HepG2 (cell line): ENCODE data around the gene HSPB9. TPM values are rescaled to one million over a fixed set of nuclear protein-coding genes. Genes with fewer than 3 reads are reported as not detected.

Experiments used
- AHR ChIP-seq: IDR thresholded peaks from 2 replicates; pipeline ENCODE4 v1.6.1; 2018; ENCODE audit warnings: missing genetic modification reagents, missing compliant biosample characterization
- ATF3 ChIP-seq: sonication (generic); formaldehyde crosslinking; IDR thresholded peaks from 2 replicates; pipeline ENCODE4 v1.4.0; 2020; ENCODE audit warnings: missing genetic modification reagents
- CCDC6 ChIP-seq: sonication (generic); formaldehyde crosslinking; IDR thresholded peaks from 2 replicates; pipeline ENCODE4 v1.8.1; 2022; ENCODE audit warnings: mild to moderate bottlenecking, missing genetic modification reagents, moderate library complexity
- HDAC2 ChIP-seq: sonication (generic); formaldehyde crosslinking; IDR thresholded peaks from 2 replicates; pipeline ENCODE4 v1.4.0; 2020; ENCODE audit warnings: missing genetic modification reagents
- HNRNPUL1 ChIP-seq: fragments of 200-400 bp; formaldehyde crosslinking; IDR thresholded peaks from 2 replicates; pipeline ENCODE4 v1.6.1; 2017; ENCODE audit warnings: low read depth, mild to moderate bottlenecking, low read length, moderate library complexity
- IRF2 ChIP-seq: IDR thresholded peaks from 2 replicates; pipeline ENCODE4 v1.6.1; 2018; ENCODE audit warnings: missing genetic modification reagents, missing compliant biosample characterization
- JUN ChIP-seq: sonication (generic); formaldehyde crosslinking; IDR thresholded peaks from 2 replicates; pipeline ENCODE4 v1.4.0; 2020; ENCODE audit warnings: mild to moderate bottlenecking, missing genetic modification reagents
- JUNB ChIP-seq: sonication (generic); formaldehyde crosslinking; IDR thresholded peaks from 2 replicates; pipeline ENCODE4 v1.8.0; 2022; ENCODE audit warnings: missing genetic modification reagents, mild to moderate bottlenecking, borderline replicate concordance
- MEIS1 ChIP-seq: sonication (generic); formaldehyde crosslinking; IDR thresholded peaks from 2 replicates; pipeline ENCODE4 v1.9.0; 2021; ENCODE audit warnings: mild to moderate bottlenecking, missing genetic modification reagents, moderate library complexity, borderline replicate concordance
- MTA1 ChIP-seq: sonication (generic); formaldehyde crosslinking; IDR thresholded peaks from 2 replicates; pipeline ENCODE4 v1.4.0; 2020; ENCODE audit warnings: missing genetic modification reagents, mild to moderate bottlenecking, borderline replicate concordance
- PLSCR1 ChIP-seq: sonication (generic); formaldehyde crosslinking; IDR thresholded peaks from 2 replicates; pipeline ENCODE4 v1.5.0; 2020; ENCODE audit warnings: missing genetic modification reagents, mild to moderate bottlenecking, borderline replicate concordance
- RFX3 ChIP-seq: IDR thresholded peaks from 2 replicates; pipeline ENCODE4 v1.6.1; 2016; ENCODE audit warnings: missing biosample characterization, missing genetic modification reagents
- TEAD2 ChIP-seq: sonication (generic); formaldehyde crosslinking; IDR thresholded peaks from 2 replicates; pipeline ENCODE4 v1.9.0; 2021; ENCODE audit warnings: missing genetic modification reagents
- TFDP1 ChIP-seq: IDR thresholded peaks from 2 replicates; pipeline ENCODE4 v1.6.1; 2016; ENCODE audit warnings: missing compliant biosample characterization, missing genetic modification reagents, borderline replicate concordance
- TIGD3 ChIP-seq: sonication (generic); formaldehyde crosslinking; IDR thresholded peaks from 2 replicates; pipeline ENCODE4 v1.5.1; 2020; ENCODE audit warnings: mild to moderate bottlenecking, missing genetic modification reagents, borderline replicate concordance
- YEATS4 ChIP-seq: sonication (generic); formaldehyde crosslinking; IDR thresholded peaks from 2 replicates; pipeline ENCODE4 v1.4.0; 2020; ENCODE audit warnings: missing genetic modification reagents, borderline replicate concordance
- ZBTB1 ChIP-seq: sonication (generic); formaldehyde crosslinking; IDR thresholded peaks from 2 replicates; pipeline ENCODE4 v1.4.0; 2020; ENCODE audit warnings: missing genetic modification reagents, borderline replicate concordance
- ZGPAT ChIP-seq: IDR thresholded peaks from 2 replicates; pipeline ENCODE4 v1.6.1; 2016; ENCODE audit warnings: mild to moderate bottlenecking
- ZNF337 ChIP-seq: sonication (generic); formaldehyde crosslinking; IDR thresholded peaks from 2 replicates; pipeline ENCODE4 v1.5.1; 2020; ENCODE audit warnings: missing genetic modification reagents, low read depth, mild to moderate bottlenecking, borderline replicate concordance
- ZNF432 ChIP-seq: sonication (generic); formaldehyde crosslinking; IDR thresholded peaks from 2 replicates; pipeline ENCODE4 v1.5.0; 2020; ENCODE audit warnings: missing genetic modification reagents, mild to moderate bottlenecking, borderline replicate concordance
- ZNF496 ChIP-seq: sonication (generic); formaldehyde crosslinking; IDR thresholded peaks from 2 replicates; pipeline ENCODE4 v1.8.1; 2023; ENCODE audit warnings: mild to moderate bottlenecking, moderate library complexity, missing genetic modification reagents; ENCODE audit not compliant: insufficient replicate concordance
- ZNF816 ChIP-seq: sonication (generic); formaldehyde crosslinking; IDR thresholded peaks from 2 replicates; pipeline ENCODE4 v1.8.0; 2022; ENCODE audit warnings: missing genetic modification reagents, mild to moderate bottlenecking, borderline replicate concordance
- ZNF879 ChIP-seq: sonication (generic); formaldehyde crosslinking; IDR thresholded peaks from 2 replicates; pipeline ENCODE4 v1.8.1; 2023; ENCODE audit warnings: missing genetic modification reagents
- ZSCAN21 ChIP-seq: sonication (generic); formaldehyde crosslinking; IDR thresholded peaks from 2 replicates; pipeline ENCODE4 v1.8.0; 2022; ENCODE audit warnings: mild to moderate bottlenecking, missing genetic modification reagents, moderate library complexity, borderline replicate concordance
- polyA plus RNA-seq, 8 experiments: library from polyadenylated mRNA; depleted of rRNA in 3 of 8; stranded (reverse) in 7 of 8; unstranded in 1 of 8; fragments of >200 nt; fragmentation: Illumina TruSeq in 4 of 8; extraction: Trizol in 4 of 8; gene quantifications; 2 replicates each; pipeline versions ENCODE4 v1.2.1 to v1.2.3, GENCODE V29; 2011 to 2016; ENCODE audit warnings: low read depth in 4 of 8, missing spikeins in 1 of 8, mixed read lengths in 1 of 8; ENCODE audit not compliant: insufficient read depth in 1 of 8
- total RNA-seq, 5 experiments: library from RNA; depleted of rRNA; stranded (reverse); fragments of >200 nt; fragmentation: Illumina TruSeq; extraction: Trizol; gene quantifications; 2 replicates each; pipeline ENCODE4 v1.2.3, GENCODE V29; 2016; ENCODE audit warnings: low read depth in 1 of 5

HSPB9 gene
- total and polyA plus RNA-seq, 2 of the 13 experiments (the other 11 are each of a cell fraction or from before 2014, with no cell fraction given): 0.05 to 0.24 TPM

- TF ChIP-seq ATF3 (CRISPR knock-in tag) (0 out of 2 replicates have a peak, but pooled peaks have one; percentile 31), CCDC6 (CRISPR knock-in tag) (no peak), JUNB (CRISPR knock-in tag) (no peak), TIGD3 (CRISPR knock-in tag) (no peak), HNRNPUL1 (no peak), PLSCR1 (no peak), ZNF432 (no peak), ZGPAT (CRISPR knock-in tag) (peak; percentile 55; the same call in 1 of the 2 replicates), IRF2 (CRISPR knock-in tag) (peak; percentile 91), JUN (CRISPR knock-in tag) (no peak), ZNF816 (no peak), HDAC2 (CRISPR knock-in tag) (no peak; the same call in 1 of the 2 replicates), MEIS1 (CRISPR knock-in tag) (peak; percentile 28; the same call in 1 of the 2 replicates), YEATS4 (CRISPR knock-in tag) (peak; percentile 86), RFX3 (CRISPR knock-in tag) (no peak), ZBTB1 (CRISPR knock-in tag) (no peak), TEAD2 (CRISPR knock-in tag) (no peak), MTA1 (CRISPR knock-in tag) (no peak), ZNF337 (no peak), ZNF879 (CRISPR knock-in tag) (no peak), ZSCAN21 (CRISPR knock-in tag) (peak; percentile 74; the same call in 1 of the 2 replicates), AHR (CRISPR knock-in tag) (peak; percentile 41; the same call in 1 of the 2 replicates), ZNF496 (CRISPR knock-in tag) (no peak), TFDP1 (CRISPR knock-in tag) (peak; percentile 53; the same call in 1 of the 2 replicates)
These were observed 1.5 kb upstream of the HSPB9 start, which contains the start of gene KAT2A (continued) for GRCh38 chr17:42120770-42121769.
